MM.1S (cell line): ENCODE measurements around the gene MPO.

Experiments used
- EZH2phosphoT487 ChIP-seq: fragments of 300-600 bp; sonication (generic); IDR thresholded peaks from 2 replicates; pipeline ENCODE4 v1.6.1; 2018; ENCODE audit warnings: antibody characterized with exemption, low read length
- TF ChIP-seq, protein P1 (sequence below): fragments of 300-600 bp; sonication (generic); IDR thresholded peaks from 2 replicates; pipeline ENCODE4 v1.5.1; 2016; ENCODE audit warnings: antibody characterized with exemption, low read length, mixed read lengths

DNA sequence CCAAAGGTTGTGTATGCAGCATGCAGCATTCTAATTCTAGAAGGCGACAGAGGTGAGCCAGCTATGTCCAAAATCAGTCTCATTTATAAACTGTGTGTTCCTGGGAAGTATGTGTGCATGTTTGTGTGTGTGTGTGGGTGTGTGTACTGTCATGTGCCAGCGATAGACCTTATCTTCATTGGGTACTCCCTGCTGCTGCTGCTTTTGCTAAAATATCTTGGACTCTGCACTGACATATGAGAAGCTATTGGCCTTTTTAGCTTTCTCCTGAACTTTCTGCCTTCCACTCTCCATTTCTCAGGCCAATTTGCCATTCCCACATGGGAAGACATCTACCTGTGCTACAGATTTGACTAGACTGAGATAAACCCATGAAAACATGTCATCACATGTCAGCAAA is 44.3 kb downstream of the MPO start:
- TF ChIP-seq, protein P1, sequence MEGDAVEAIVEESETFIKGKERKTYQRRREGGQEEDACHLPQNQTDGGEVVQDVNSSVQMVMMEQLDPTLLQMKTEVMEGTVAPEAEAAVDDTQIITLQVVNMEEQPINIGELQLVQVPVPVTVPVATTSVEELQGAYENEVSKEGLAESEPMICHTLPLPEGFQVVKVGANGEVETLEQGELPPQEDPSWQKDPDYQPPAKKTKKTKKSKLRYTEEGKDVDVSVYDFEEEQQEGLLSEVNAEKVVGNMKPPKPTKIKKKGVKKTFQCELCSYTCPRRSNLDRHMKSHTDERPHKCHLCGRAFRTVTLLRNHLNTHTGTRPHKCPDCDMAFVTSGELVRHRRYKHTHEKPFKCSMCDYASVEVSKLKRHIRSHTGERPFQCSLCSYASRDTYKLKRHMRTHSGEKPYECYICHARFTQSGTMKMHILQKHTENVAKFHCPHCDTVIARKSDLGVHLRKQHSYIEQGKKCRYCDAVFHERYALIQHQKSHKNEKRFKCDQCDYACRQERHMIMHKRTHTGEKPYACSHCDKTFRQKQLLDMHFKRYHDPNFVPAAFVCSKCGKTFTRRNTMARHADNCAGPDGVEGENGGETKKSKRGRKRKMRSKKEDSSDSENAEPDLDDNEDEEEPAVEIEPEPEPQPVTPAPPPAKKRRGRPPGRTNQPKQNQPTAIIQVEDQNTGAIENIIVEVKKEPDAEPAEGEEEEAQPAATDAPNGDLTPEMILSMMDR, result no peak
- TF ChIP-seq EZH2phosphoT487, result no peak
